Activated CD4-positive, alpha-beta T cell treated with anti-CD3 and anti-CD28 coated beads, Interleukin-2, amount 50 U/mL, for 24 hours (primary cell): Measurements from ENCODE around the gene ALPP.
"Not testable (repeated sequence)": the region's sequence is repeated elsewhere in the genome, so short reads cannot be mapped to it uniquely, and the experiment has no call there.

Experiments used
- DNase-seq, 2 donors: peaks; one replicate each; pipeline ENCODE4 v3.0.0-alpha.2; 2020; ENCODE audit warnings: low read depth in 1 of 2, low spot score in 1 of 2

The ALPP gene

DNA sequence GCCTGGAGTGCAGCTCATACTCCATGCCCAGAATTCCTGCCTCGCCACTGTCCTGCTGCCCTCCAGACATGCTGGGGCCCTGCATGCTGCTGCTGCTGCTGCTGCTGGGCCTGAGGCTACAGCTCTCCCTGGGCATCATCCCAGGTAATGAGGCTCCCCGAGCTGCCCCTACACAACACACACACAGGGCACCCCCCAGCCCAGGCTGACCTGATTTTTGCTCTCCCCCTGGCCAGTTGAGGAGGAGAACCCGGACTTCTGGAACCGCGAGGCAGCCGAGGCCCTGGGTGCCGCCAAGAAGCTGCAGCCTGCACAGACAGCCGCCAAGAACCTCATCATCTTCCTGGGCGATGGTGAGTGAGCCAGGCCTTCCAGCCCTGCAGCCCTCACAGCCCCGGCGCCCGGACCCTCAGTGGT is at the start of gene ALPP:
Gene ALPP (plus strand): TSS at position 17 of the 417 bp plus-strand sequence. CDS start 52 bp downstream, at position 69.
- not testable (repeated sequence) for DNase-seq

DNA sequence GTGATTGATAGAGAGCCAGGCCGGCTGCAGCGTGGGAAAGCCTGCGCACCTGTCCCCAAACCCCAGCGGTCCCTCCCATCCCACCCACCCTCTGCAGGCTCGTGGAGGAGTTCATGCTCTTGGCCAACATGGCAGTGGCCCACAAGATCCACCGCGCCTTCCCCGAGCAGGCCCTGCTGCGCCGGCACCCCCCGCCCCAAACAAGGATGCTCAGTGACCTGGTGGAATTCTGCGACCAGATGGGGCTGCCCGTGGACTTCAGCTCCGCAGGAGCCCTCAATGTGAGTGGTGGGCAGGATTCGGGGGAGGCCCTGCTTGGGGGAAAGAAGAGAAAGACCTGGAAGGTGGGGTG is 48.9 kb upstream of the ALPP start:
- DNase-seq = no peak

DNA sequence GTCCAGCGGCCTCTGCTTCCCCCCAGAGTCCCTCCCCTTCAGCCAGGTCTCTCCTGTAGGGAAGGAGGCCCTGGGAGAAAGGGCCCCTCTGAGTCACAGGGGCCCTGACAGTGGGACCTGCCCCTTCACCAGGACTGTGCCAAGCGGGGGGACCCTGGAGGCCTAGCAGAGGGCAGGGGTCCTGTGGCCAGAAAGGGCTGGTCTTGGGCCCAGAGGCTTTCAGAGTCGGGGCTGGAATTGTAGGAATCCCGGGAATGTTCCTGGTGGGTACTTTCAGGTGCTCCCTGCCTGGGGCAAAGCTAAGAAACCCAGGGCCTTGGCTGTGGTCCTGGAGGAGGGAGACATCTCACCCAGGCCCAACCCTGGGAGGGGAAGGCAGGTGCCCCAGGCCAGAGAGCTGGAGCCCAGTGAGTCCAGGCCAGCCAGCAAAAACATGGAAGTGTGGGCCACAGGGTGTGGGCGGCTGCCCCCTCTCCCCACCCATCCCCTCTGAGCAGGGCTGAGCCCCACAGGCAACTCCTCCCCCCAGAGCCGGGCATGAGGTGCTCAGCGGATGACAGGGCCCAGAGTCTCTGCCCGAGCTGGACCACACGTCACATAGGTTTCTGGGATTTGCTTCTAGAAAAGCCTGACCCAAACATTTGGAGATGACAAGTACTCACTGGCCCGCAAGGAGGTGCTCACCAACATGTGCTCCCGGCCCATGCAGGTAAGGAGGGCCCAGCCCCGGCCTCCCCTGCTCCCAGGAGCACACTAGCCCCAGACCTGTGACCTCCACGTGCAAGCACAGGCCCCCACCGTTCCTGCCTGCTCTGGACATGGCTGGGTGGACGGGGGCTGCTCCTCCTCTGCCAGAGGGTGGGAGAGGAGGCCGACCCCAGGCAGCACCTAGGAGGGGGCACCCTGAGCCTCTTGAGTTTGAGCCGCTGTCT is 48.2 kb upstream of the ALPP start:
- DNase-seq = no peak

DNA sequence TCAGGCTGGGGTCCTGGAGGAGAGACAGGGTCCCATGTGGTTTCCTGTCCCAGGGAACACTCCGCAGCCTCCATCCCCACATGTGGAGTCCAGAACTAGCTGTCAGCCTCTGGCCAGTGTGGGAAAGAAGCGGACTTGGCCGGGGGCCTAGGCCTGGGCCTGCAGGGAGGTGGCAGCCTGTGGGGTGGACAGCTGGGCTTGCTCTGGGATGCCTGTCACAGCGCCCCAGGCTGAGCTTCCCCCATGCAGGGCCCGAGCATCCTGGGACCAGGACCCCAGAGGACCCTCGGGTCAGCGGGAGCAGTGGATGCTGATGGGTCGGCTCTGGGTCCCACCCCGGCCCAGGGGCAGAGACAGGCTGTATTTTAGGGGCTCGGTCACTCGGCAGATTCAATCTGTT is 47.5 kb upstream of the ALPP start:
- not testable (repeated sequence) for DNase-seq

DNA sequence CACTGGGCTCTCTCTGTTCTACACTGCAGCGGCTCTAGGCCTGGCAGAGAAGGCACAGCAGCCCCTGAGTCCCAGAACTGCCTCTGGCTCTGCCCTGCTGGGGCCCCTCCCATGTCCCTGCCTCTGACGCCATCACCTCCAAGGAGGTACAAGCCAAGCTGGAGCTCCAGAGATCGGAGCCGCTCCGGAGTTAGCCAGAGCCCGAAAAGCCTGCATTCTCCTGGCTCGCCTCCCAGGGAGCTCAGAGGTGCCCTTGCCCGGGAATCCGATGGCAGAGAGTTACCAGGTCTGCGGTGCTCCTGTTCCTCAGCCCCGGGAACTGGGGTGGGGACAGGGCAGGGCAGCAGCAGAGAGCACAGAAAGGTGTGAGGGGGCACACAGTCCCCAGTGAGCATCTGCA is 46.9 kb upstream of the ALPP start:
- DNase-seq = not testable (repeated sequence)

DNA sequence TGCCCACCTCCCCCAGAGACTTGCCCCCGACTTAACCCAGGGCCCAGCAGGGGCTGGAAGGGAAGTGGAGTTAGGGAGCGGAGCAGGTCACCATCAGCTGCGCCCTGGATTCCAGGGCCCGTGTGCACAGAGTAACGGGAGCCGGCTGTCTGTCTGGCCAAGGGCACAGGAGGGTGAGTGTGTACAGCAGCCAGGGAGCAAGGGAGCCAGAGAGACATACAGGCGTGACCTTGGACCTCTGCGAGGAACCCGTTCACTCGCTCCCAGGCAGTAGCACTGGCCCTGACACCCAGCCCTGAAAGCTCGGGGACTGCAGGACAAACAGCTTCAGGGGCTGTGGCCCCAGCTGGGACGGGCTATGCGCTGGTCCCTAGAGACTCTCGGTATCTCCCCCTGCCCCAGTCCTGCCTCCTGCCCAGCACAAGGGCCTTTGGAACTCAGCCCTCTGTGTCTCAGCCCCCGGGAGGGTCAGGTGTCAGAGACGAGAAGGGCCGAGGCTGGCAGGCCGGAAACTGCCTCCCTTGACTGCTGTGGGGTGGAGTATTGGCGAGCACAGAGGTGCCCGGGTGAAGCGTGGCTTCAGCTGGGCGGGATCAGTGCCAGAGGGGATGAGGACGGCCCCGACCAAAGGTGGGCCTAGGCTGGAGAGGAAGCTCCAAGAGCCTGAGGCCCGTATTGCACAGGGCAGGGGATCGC is 46.2 kb upstream of the ALPP start:
- DNase-seq = not testable (repeated sequence)

DNA sequence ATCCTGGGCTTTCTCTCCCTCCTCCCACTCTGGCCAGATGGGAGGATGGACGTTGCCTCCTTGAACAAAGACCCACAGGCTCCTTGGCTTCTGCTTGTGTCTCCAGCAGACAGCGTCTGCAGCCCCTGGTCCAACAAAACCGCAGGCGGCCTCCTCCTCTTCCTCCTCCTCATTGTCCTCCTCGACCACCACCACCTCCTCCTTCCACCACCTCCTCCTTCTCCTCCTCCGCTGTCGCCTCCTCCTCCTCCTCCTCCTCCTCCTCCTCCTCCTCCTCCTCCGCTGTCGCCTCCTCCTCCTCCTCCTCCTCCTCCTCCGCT is 45.7 kb upstream of the ALPP start:
- no peak for DNase-seq

DNA sequence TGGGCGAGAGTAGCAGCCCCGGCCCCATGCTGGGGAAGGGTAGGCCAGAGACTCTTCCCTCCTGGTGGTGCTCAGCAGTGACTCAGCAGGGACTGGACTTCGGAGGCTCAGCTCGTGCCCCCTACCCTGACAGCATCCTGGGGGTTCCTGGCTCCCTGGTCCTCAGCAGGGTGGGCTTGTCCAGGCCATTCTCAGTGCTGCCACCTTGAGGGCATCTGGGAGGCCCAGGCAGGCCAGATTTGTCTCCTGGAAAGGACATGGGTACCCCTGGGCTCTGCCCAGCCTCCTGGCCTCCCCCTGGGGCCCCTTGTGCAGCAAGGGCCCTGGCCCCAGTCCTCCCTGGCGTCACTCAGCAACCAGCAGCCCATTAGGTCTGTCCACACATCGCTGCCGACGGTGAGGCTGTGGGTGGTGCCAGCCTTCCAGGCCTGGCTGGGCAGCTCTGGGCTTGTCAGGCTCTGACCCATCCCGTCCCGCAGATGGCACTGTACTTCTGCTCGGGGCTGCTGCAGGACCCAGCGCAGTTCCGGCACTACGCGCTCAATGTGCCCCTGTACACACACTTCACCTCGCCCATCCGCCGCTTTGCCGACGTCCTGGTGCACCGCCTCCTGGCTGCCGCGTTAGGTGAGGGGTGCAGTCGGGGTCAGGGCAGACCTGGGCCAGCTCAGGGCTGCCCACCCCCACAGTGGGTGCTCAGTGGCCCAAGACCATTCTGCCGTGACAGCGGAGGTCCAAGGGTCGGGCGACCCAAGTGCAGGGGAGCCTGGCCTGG is 45.0 kb upstream of the ALPP start:
- no peak for DNase-seq

DNA sequence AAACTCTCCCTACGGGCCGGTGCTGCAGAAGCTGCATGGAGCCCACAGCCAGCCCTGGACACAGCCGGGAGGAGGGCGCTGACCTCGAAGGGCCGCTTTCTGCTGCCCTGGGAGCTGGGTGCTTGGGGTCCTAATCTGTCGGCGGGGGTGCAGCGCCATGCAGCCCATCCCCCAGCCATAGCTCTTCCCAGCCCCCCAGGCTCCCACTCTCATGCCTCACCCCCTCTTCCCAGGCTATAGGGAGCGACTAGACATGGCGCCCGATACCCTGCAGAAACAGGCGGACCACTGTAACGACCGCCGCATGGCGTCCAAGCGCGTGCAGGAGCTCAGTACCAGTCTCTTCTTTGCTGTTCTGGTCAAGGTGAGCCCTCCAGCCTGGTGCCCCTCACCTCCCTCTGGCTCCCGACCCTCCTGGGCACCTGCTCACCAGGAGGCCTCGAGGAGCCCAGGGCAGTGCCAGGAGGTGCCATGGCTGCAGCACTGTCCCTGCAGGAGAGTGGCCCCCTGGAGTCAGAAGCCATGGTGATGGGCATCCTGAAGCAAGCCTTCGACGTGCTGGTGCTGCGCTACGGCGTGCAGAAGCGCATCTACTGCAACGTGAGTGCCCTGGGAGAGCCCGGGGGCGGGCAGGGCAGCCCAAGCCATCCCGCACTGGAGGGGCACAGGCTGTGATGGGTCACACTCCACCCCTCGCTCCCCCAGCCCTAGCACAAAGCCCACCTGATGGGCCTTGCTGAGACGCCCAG is 44.2 kb upstream of the ALPP start:
- DNase-seq = not testable (repeated sequence)

DNA sequence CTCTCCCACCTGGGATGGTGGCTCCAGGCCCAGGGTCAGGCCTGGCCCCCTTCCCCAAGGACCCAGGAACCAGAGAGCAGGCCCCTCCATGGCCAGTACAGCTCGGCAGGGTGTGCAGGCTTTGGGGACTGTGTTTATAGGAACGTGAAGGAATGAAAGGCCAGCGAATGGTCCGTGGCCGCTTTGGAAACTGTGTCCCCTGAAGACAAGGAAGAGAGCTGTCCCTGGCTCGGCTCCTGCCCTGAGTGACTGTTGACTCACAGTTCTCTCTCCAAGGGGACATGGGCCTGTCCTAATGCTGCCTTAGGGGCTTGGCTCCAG is 43.7 kb upstream of the ALPP start:
- DNase-seq = not testable (repeated sequence)

DNA sequence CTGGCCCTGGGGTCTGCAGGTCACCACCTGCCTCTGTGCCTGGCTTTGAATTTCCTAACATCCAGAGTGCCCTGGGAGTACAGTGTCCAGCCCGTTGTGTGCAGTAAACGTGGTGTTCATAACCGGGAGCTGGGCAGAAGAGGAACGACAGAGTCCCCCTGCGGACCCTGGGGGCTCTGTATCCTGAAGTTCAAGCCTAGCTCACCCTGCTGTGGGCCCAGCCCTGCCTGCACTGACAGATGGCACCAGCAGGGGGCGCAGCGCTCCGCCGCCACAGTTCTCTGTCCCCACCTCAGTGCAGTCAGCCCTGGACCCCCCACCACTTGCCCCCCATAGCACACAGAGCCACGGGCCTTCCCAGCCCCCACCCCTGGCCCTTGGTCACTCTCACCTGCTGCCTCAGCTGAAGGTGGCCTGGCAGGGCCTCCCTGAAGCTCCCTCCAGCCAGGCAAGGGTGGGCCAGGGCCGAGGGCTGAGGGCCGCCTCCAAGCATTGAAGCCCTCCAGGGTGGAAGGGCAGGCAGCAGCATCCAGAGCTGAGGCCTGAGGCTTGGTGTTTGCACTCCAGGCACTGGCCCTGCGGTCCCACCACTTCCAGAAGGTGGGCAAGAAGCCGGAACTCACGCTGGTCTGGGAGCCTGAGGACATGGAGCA is 43.2 kb upstream of the ALPP start:
- DNase-seq = not testable (repeated sequence)

DNA sequence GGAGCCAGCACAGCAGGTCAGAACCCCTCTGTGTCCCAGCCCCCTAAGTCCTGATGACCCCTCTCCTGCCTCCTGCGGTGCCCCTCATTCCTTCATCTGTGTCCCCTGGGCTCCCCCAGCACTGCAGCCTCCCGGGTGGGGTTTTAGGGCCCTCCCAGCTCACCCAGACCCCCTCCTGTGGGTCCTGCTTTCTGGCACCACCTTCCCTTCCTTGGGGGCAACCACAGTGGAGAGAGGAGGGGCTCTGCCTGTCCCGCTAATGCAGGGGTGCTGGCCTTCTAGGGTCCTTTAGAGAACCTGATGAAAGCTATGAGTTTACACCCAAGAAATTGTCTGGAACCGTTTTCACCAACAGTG is 42.7 kb upstream of the ALPP start:
- no peak for DNase-seq

DNA sequence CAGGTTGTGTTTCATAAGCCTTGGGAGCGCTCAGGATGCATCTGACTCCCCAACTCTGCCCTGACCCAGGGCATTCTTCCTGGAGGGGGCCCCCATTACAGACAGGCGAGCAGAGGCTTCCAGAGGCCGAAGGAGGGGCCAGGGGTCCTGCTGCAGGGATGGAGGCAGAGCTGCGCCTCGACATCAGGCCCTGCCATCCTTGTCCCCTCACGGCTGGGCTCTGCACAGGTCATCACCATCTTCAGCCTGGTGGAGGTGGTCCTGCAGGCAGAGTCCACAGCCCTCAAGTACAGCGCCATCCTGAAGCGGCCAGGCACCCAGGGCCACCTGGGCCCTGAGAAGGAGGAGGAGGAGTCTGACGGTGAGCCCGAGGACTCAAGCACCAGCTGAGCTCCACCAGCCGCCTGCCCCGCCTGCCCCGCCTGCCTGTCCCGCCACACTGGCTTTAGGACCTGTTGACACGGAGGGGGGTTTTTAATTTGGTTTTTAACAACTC is 42.3 kb upstream of the ALPP start:
- DNase-seq = no peak

DNA sequence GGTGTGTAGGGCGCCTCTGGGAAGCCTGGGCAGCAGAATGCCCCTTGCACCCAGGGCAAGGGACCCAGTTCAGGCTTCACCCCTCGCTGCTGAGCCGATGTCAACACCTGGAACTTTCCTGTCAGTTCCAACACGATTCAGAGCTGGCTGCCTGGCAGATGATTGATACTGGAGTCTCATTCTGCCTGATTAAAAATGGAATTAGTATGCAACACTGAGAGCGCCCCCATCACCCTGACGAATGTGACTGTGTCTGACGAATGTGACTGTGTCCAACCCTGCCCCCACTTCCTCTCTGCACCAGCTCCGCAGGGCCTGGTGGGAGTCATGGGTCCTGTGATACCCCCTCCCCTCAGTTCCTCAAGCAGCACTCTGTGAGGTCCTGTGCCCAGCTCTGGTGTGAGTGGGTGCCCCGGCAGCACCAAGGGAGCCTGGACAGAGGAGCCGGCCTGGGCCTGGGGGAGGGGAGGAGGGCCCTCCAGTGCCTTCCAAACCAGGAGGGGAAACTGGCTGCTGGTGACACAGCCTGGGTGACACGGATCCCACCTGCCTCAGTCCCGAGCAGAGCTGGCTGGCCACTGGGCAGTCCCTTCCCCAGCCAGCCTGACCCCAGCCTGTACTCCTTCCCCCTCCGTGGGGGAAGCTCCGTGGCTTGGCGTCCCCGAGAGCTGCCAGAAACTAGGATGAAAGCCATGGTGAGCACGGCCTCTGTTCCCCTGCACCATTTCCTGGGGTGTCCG is 41.4 kb upstream of the ALPP start:
- DNase-seq = no peak

DNA sequence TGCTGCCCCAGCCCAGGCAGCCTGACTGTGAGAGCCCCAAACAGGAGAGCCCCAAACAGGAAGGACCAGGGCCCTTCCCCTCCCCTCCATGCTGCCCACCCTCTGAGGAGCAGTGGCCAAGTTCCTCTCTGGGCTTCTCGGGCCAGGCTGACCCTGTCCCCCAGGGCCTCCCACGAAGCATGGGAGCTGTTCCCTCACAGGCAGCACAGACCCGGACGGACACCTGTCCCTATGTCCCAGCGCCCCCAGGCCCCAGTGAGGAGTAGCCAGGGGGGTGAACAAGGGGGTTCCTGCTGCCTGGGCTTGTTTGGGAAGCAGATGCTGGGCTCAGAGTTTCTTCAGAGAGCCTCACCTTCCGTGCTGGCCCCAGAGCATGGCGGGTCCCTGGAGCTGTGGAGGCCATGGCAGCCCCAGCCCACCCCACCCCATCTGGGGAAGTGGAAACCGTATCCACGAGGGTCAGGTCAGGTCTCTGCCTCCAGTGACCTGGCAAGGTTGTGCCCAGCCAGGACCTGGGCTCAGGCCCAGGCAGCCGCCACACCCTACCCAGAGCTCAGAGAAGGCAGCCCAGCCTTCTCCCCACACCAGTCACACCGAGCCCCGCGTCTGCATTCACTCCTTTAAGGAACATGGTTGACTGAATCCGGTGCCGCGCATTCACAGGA is 40.3 kb upstream of the ALPP start:
- DNase-seq = not testable (repeated sequence)

DNA sequence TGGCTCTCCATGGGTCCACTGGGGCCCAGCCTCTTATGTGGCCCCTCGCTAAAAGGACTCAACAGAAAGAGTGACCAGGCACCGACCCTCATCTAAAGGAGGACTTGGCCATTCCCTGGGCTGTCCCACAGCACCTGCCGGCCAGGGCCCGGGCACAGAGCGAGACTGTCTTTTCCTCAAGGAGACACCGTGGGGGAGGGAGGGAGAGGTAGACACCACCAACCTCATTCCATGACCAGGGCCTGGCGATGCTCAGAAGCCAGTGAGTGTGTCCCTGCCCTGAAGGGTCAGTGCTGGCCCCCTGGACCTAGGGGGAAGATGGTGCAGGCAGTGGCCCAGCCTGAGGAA is 39.8 kb upstream of the ALPP start:
- no peak for DNase-seq

DNA sequence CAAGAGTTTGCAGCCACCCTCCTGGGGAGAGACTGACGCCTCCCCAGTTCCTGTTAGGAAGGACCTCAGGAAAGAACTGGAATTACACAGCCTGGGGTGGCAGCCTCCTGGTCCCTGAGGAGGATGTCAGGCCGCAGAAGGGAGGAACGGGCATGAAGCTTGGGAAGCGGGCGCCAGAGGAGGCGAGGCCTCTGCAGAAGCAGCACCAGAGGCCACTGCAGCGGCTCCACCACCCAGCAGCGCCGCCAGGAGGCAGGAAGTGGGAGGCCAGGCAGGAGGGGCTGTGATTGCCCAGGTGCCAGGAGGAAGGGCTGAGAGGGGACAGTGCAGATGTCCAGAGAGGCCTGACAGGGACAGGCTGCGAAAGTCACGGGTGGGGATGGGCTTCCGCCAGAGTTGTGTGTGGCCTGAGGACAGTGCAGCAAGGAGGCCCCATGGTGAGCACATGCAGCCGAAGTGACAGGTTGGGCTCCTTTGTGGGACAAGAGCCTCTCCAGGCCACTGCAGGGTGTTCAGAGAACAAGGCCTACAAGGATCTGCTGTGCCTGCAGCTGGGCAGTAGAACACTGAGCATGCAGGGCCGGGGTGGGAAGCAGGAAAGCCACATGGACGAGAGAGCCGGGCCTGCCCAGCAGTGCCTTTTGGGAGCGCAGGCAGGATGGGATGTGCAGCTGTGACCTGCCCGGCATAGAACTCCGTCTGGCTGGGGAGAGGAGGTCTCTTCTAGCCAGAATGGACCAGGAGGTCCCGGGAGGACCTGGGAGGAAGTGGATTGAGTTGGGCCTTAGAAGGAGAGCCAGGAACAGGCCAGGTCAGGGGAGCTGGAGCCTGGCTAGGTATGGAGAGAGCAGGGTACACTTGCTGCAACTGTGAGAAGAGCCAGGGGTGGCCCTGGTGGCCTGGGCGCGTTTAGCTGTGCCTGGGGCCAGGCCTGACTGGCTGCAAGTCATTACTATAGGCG is 39.1 kb upstream of the ALPP start:
- no peak for DNase-seq

DNA sequence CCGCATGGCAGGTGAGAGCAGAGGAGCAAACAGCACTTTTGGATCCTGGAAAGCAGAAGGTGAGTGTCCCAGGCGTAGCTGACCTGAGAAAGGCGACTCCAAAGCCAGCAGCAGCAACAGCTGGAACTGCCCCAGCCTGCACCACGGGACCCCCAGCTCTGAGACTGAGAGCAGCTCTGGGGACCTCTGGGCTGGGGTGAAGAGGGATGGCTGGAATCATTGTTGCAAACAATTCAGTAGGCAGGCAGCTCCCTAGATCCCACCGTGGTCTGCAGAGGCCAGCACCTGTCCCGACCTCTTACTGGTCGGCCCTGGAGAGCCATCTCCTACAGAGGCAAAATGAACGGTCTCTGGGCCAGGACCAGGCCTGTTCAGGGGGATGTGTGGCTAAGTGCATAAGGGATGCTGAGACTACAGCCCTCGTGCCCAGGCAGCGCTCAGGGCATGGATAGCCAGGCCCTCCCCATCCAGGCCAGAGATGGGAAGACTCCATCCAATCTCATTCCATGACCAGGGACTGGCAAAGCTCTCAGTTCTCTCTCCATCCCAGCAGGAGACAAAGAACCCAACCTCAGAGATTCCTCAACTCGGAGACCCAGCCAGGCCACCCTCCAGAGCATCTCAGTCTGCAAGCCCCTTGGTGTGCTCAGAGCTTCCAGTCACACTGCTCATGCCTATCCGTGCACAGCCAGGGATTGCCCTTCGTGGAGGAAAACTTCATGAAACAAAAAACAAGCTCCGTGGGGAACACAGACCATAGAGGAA is 38.2 kb upstream of the ALPP start:
- no peak for DNase-seq
